Chondrocyte (in vitro differentiated cells): ENCODE measurements around the gene TRAK1. TPM values are rescaled to one million over a fixed set of nuclear protein-coding genes. Genes with fewer than 3 reads are reported as not detected.

Source experiments
- DNase-seq: peaks from one replicate; pipeline ENCODE4 v3.0.0; 2021; ENCODE audit warnings: mixed read lengths, low spot score
- H3K27ac Mint-ChIP-seq: one replicate; pipeline ENCODE4 v1.8.0; 2021; ENCODE audit warnings: mild to moderate bottlenecking, moderate library complexity, mixed read lengths; ENCODE audit not compliant: unreplicated experiment
- H3K27me3 Mint-ChIP-seq: 2 replicates; pipeline ENCODE4 v1.8.0; 2021; ENCODE audit warnings: low read depth, mixed read lengths
- H3K36me3 Mint-ChIP-seq: 2 replicates; pipeline ENCODE4 v1.8.0; 2021; ENCODE audit warnings: low read depth, mixed read lengths
- H3K4me1 Mint-ChIP-seq: 2 replicates; pipeline ENCODE4 v1.8.0; 2021; ENCODE audit warnings: low read depth, mild to moderate bottlenecking, mixed read lengths
- H3K4me3 Mint-ChIP-seq: one replicate; pipeline ENCODE4 v1.8.0; 2021; ENCODE audit warnings: mild to moderate bottlenecking, moderate library complexity, mixed read lengths; ENCODE audit not compliant: unreplicated experiment
- H3K9me3 Mint-ChIP-seq: 2 replicates; pipeline ENCODE4 v1.8.0; 2021; ENCODE audit warnings: low read depth, mixed read lengths
- CTCF ChIP-seq: fragments of 200-600 bp; sonication (generic); IDR thresholded peaks from 2 replicates; pipeline ENCODE4 v1.5.0; 2021; ENCODE audit warnings: antibody characterized with exemption, mild to moderate bottlenecking, moderate library complexity
- total RNA-seq: library from RNA; stranded (reverse); gene quantifications from 3 replicates; pipeline ENCODE4 v1.2.1, GENCODE V29; 2021

TRAK1 gene
- total RNA-seq, 1 donor from 2014 or later, result 53.7 TPM

DNA sequence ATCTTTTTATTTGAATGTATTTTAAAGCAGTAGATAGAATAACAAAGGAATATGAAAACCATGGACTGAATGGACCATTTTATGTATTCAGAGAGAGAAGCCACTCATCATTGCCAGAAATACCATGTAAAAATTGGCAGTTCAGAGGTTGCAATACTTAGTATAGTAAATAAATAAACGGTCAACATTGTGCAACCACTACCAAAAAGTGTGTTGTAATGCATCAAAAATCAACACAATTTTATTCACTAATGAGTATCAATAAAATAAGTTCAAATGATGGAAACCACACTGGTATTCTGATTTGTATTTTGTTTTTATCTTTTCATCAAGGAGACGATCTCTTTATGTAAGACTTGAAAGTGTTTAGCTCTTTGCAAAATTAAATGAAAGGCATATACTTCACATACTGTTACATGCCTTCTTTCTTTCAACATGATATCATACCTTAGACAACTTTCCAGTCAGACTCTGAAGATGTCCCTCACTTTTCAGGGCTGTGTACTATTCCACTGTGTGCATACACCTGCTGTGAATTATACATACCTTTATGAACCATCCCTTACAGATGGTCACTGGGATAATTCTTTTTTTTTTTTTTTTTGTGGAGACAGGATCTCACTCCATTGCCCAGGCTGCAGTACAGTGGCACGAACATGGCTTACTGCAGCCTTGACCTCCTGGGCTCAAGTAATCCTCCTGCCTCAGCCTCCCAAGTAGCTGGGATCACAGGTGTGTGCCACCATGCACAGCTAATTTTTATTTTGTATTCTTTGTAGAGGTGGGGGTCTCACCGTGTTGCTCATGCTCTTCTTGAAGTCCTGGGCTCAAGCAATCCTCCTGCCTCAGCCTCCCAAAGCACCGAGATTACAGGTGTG, 134.6 kb downstream of the TRAK1 start:
- H3K9me3 Mint-ChIP-seq, result no peaks in the 10 kb centered on the region
- no peak for DNase-seq
- no peak overlapping the region for H3K4me3 Mint-ChIP-seq
- H3K36me3 Mint-ChIP-seq, result peaks cover 31% of the 10 kb centered on the region
- no peaks in the 10 kb centered on the region for H3K27me3 Mint-ChIP-seq
- H3K27ac Mint-ChIP-seq, result peak overlapping the region; percentile 12
- TF ChIP-seq CTCF, result no peak
- H3K4me1 Mint-ChIP-seq, result peaks cover 15% of the 10 kb centered on the region

- TF ChIP-seq CTCF, result no peak
- peaks cover 15% of the 10 kb centered on the region for H3K4me1 Mint-ChIP-seq
- H3K4me3 Mint-ChIP-seq, result no peak overlapping the region
- no peaks in the 10 kb centered on the region for H3K9me3 Mint-ChIP-seq
- H3K36me3 Mint-ChIP-seq, result peaks cover 29% of the 10 kb centered on the region
- no peak overlapping the region for H3K27ac Mint-ChIP-seq
- no peak for DNase-seq
- H3K27me3 Mint-ChIP-seq, result no peaks in the 10 kb centered on the region
These were observed 135.6 kb downstream of the TRAK1 start for GRCh38 chr3:42226470-42227425.

GRCh38 chr3:42228796-42229195, 137.6 kb downstream of the TRAK1 start:
- Mint-ChIP-seq H3K27me3 (no peaks in the 10 kb centered on the region), H3K4me1 (peaks cover 15% of the 10 kb centered on the region), H3K36me3 (peaks cover 18% of the 10 kb centered on the region), H3K9me3 (no peaks in the 10 kb centered on the region), H3K27ac (no peak overlapping the region), H3K4me3 (no peak overlapping the region)
- TF ChIP-seq CTCF, result peak; percentile 60
- DNase-seq, result no peak

DNA sequence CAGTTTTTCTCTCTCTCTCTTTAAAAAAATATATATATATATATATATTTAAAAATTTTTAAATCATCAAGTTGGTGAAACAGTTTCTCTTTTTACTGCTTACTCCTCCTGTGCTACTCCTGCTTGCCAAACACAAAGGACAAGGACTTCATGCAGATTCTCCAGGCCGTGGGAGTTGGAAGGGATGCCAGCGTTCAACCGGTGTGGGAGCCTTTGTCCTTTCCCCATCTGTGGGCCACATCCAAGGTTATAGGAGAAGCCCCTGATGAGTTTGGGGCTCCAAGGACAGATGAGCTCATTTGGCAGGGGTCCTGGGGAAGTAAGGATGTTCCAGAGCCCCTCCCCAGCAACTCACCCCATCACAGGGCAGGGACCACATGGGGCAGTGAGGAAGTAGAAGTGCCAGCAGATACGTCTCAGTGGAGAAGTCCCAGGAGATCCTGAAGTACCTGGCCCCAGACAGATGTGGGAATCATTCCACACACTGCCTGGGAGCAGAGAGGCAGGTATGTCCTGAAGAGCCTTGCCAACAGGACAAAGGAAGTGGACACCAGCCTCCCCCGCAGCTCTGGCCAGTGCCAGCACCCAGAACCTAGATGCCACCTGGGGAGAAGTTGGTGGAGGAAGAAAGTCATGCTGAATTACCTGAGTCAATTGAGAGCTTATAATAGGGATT, 138.2 kb downstream of the TRAK1 start:
- TF ChIP-seq CTCF, result no peak
- DNase-seq, result no peak
- Mint-ChIP-seq H3K27ac (no peak overlapping the region), H3K36me3 (peaks cover 14% of the 10 kb centered on the region), H3K27me3 (peaks cover 5% of the 10 kb centered on the region), H3K9me3 (no peaks in the 10 kb centered on the region), H3K4me1 (peaks cover 13% of the 10 kb centered on the region), H3K4me3 (no peak overlapping the region)
